ENCODE data around the gene CAND2.

CAND2 gene

GRCh38 chr3:12752809-12753208 is 43.7 kb upstream of the CAND2 start:
- Histone ChIP-seq H3K9me3 (ENCODE audit: insufficient read depth, low read length) (no peaks in the 10 kb centered on the region), H3K36me3 (ENCODE audit: low read length) (no peaks in the 10 kb centered on the region), H3K27me3 (ENCODE audit: low read length) (no peaks in the 10 kb centered on the region), H3K4me3 (ENCODE audit: insufficient read depth, low read length, poor library complexity, severe bottlenecking) (no peak overlapping the region), H3F3A (ENCODE audit: insufficient read depth) (peaks cover 5% of the 10 kb centered on the region), H3K9me2 (replicated peaks; ENCODE audit: insufficient read depth, low read length) (no peaks in the 10 kb centered on the region), H3K79me2 (ENCODE audit: insufficient read depth, low read length) (no peaks in the 10 kb centered on the region), H2AFZ (ENCODE audit: low read depth, low read length, severe bottlenecking) (no peak overlapping the region), H3K9ac (ENCODE audit: low read length) (no peak overlapping the region), H3K27ac (ENCODE audit: low read depth, low read length) (no peak overlapping the region), H3K4me2 (ENCODE audit: low read depth, low read length, poor library complexity, severe bottlenecking) (no peak overlapping the region), H4K20me1 (ENCODE audit: low read depth, low read length) (no peaks in the 10 kb centered on the region)
- TF ChIP-seq CTCF (IDR thresholded peaks at IDR 0.05; ENCODE audit: insufficient read depth, low read length, poor library complexity, severe bottlenecking) (no peak), EZH2phosphoT487 (conservative IDR thresholded peaks at IDR 0.05; ENCODE audit: low read length) (no peak)

GRCh38 chr3:12753275-12754028 is 43.0 kb upstream of the CAND2 start:
- H4K20me1 ChIP-seq (ENCODE audit: low read depth, low read length), result no peaks in the 10 kb centered on the region
- H3K9me2 ChIP-seq (replicated peaks; ENCODE audit: insufficient read depth, low read length), result no peaks in the 10 kb centered on the region
- H3K9me3 ChIP-seq (ENCODE audit: insufficient read depth, low read length), result no peaks in the 10 kb centered on the region
- no peak overlapping the region for H3K9ac ChIP-seq (ENCODE audit: low read length)
- H3K36me3 ChIP-seq (ENCODE audit: low read length), result no peaks in the 10 kb centered on the region
- H3K79me2 ChIP-seq (ENCODE audit: insufficient read depth, low read length), result no peaks in the 10 kb centered on the region
- H3K27me3 ChIP-seq (ENCODE audit: low read length), result no peaks in the 10 kb centered on the region
- H2AFZ ChIP-seq (ENCODE audit: low read depth, low read length, severe bottlenecking), result no peak overlapping the region
- TF ChIP-seq CTCF (IDR thresholded peaks at IDR 0.05; ENCODE audit: insufficient read depth, low read length, poor library complexity, severe bottlenecking) (no peak), EZH2phosphoT487 (conservative IDR thresholded peaks at IDR 0.05; ENCODE audit: low read length) (no peak)
- no peak overlapping the region for H3K27ac ChIP-seq (ENCODE audit: low read depth, low read length)
- H3F3A ChIP-seq (ENCODE audit: insufficient read depth), result peaks cover 5% of the 10 kb centered on the region
- H3K4me2 ChIP-seq (ENCODE audit: low read depth, low read length, poor library complexity, severe bottlenecking), result no peak overlapping the region
- no peak overlapping the region for H3K4me3 ChIP-seq (ENCODE audit: insufficient read depth, low read length, poor library complexity, severe bottlenecking)

DNA sequence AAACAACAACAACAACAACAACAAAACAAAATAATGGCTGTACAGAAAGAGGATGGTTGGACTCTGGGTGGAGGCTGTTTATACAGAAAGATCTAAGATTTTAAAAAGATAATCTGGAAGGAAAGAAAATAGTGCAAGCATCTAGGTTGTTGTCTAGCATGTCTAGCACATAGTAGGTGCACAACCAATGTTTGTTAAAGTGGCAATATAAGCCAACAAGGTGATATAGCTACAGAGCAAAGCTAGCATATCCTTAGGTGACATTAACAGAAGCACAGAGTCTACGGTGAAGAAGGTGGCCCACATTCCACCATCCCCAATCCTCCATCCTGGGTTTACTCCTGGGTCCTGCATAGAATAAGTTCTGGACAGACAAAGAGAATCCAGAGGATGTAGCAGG is 42.2 kb upstream of the CAND2 start:
- H4K20me1 ChIP-seq (ENCODE audit: low read depth, low read length), result no peaks in the 10 kb centered on the region
- H2AFZ ChIP-seq (ENCODE audit: low read depth, low read length, severe bottlenecking), result no peak overlapping the region
- TF ChIP-seq CTCF (IDR thresholded peaks at IDR 0.05; ENCODE audit: insufficient read depth, low read length, poor library complexity, severe bottlenecking) (no peak), EZH2phosphoT487 (conservative IDR thresholded peaks at IDR 0.05; ENCODE audit: low read length) (no peak)
- no peaks in the 10 kb centered on the region for H3K79me2 ChIP-seq (ENCODE audit: insufficient read depth, low read length)
- H3K9me2 ChIP-seq (replicated peaks; ENCODE audit: insufficient read depth, low read length), result no peaks in the 10 kb centered on the region
- no peaks in the 10 kb centered on the region for H3K36me3 ChIP-seq (ENCODE audit: low read length)
- H3K27me3 ChIP-seq (ENCODE audit: low read length), result no peaks in the 10 kb centered on the region
- no peak overlapping the region for H3K4me2 ChIP-seq (ENCODE audit: low read depth, low read length, poor library complexity, severe bottlenecking)
- H3K27ac ChIP-seq (ENCODE audit: low read depth, low read length), result no peak overlapping the region
- no peaks in the 10 kb centered on the region for H3K9me3 ChIP-seq (ENCODE audit: insufficient read depth, low read length)
- peaks cover 5% of the 10 kb centered on the region for H3F3A ChIP-seq (ENCODE audit: insufficient read depth)
- no peak overlapping the region for H3K4me3 ChIP-seq (ENCODE audit: insufficient read depth, low read length, poor library complexity, severe bottlenecking)
- no peak overlapping the region for H3K9ac ChIP-seq (ENCODE audit: low read length)

Measured in SU-DHL-6 (cell line).